AG04450 (cell line): Measurements from ENCODE around the gene EBLN1. TPM values are rescaled to one million over a fixed set of nuclear protein-coding genes. Genes with fewer than 3 reads are reported as not detected.
A peak's percentile ranks its signal among the peaks of the same experiment; 100 is the strongest.

Experiments used
- CTCF ChIA-PET: fragments of 300-600, 350-600 bp; formaldehyde crosslinking; extraction: SDS; loops from one replicate; lab custom pipeline; 2022; ENCODE audit warnings: antibody characterized with exemption, inconsistent platforms; lab: Charles Lee
- POLR2A ChIA-PET: fragments of 350-600 bp; formaldehyde crosslinking; extraction: SDS; loops from one replicate; lab custom pipeline; 2021; ENCODE audit warnings: antibody characterized with exemption, inconsistent platforms; lab: Yijun Ruan, JAX
- DNase-seq: peaks from one replicate; pipeline ENCODE4 v3.0.0-alpha.2; 2011; ENCODE audit warnings: low read depth, low spot score
- H3K27ac ChIP-seq: one replicate; pipeline ENCODE4 v1.5.1; 2012; ENCODE audit warnings: low read depth, low read length, control low read depth
- H3K27me3 ChIP-seq: one replicate; pipeline ENCODE4 v1.6.0; 2012; ENCODE audit warnings: low read length; ENCODE audit not compliant: control insufficient read depth, insufficient read depth
- H3K4me3 ChIP-seq: 2 replicates; pipeline ENCODE4 v1.5.1; 2011; ENCODE audit warnings: mild to moderate bottlenecking, low read depth, low read length, control low read depth
- H3K9me3 ChIP-seq: 2 replicates; pipeline ENCODE4 v1.5.1; 2012; ENCODE audit warnings: low read length; ENCODE audit not compliant: control insufficient read depth, insufficient read depth
- polyA plus RNA-seq: library from polyadenylated mRNA; depleted of rRNA; stranded (reverse); fragments of >200 nt; gene quantifications from 2 replicates; pipeline ENCODE4 v1.2.3, GENCODE V29; 2011
- TF ChIP-seq, protein P1 (sequence below): IDR thresholded peaks from 2 replicates; pipeline ENCODE4 v1.5.1; 2011; ENCODE audit warnings: low read depth, low read length, control low read depth, inconsistent platforms

Gene EBLN1
- polyA plus RNA-seq, 1 experiment = not detected

DNA sequence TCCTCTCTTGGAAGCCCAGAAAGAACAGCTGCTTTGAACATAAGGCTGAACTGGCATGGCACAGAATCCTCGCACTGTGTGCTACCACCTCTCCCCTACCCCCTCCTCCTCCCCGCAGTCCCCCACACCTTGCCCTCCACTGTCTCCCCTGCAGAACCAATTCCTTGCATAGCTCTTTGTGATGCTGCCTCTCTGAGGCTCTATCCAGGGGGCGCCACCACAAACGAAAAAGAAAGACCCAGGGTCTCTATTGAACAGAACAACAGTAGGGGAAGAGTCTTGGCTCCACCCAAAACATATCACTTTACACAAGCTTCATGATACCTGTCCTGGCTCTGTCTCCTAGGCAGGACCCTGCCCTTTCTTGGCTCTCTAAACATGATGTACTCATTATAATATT lies 26.2 kb upstream of the EBLN1 start:
- Histone ChIP-seq H3K27me3 (no peaks in the 10 kb centered on the region), H3K27ac (no peak overlapping the region), H3K9me3 (no peaks in the 10 kb centered on the region), H3K4me3 (no peak overlapping the region)
- CTCF ChIA-PET = interaction anchor here (0.7 kb wide), 1 partner anchor 552 kb away, joined by 3 read pairs; no protein-coding TSS in a partner anchor
- POLR2A ChIA-PET = no interaction called here
- TF ChIP-seq, protein P1, sequence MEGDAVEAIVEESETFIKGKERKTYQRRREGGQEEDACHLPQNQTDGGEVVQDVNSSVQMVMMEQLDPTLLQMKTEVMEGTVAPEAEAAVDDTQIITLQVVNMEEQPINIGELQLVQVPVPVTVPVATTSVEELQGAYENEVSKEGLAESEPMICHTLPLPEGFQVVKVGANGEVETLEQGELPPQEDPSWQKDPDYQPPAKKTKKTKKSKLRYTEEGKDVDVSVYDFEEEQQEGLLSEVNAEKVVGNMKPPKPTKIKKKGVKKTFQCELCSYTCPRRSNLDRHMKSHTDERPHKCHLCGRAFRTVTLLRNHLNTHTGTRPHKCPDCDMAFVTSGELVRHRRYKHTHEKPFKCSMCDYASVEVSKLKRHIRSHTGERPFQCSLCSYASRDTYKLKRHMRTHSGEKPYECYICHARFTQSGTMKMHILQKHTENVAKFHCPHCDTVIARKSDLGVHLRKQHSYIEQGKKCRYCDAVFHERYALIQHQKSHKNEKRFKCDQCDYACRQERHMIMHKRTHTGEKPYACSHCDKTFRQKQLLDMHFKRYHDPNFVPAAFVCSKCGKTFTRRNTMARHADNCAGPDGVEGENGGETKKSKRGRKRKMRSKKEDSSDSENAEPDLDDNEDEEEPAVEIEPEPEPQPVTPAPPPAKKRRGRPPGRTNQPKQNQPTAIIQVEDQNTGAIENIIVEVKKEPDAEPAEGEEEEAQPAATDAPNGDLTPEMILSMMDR = no peak
- no peak for DNase-seq

DNA sequence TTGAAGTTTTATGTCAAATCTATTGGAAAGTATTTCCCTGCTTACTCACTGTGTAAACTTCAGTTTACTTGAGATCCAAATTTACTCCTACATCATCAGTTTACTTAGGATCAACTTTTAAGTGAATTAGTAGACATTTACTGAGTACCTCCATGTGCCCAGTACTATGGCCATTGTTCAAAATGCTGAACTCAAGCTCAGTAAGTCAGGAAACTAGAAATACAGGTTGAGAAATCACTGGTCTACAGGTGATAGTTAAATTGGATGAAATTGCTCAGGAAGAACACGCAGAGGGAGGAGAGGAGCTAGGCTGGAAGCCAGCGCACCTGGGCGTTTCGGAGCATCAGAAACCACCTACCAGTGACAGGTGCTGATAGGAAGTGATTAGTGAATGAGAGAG lies 25.5 kb upstream of the EBLN1 start:
- CTCF ChIA-PET = no interaction called here
- no peak overlapping the region for H3K4me3 ChIP-seq
- no peak overlapping the region for H3K27ac ChIP-seq
- DNase-seq = no peak
- TF ChIP-seq, protein P1 = no peak
- POLR2A ChIA-PET = no interaction called here
- no peaks in the 10 kb centered on the region for H3K9me3 ChIP-seq
- no peaks in the 10 kb centered on the region for H3K27me3 ChIP-seq

DNA sequence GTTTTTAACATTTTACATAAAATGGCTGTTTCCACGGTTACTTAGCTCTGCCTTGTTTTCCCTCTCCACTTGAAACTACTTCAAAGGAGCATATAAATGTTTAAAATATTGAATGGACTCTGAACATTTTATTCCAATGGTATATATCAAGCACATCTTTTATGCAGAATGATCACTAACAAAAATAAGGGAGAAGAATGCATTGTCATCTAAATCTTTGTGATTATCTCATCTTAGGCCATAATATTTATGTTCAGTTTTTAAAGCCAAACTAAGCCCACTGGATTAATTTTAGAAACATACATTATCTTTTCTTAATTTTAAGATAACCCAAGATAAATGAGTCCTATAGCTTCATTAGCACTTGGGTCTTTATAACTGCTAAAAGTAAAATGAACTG lies 13.4 kb upstream of the EBLN1 start:
- H3K27ac ChIP-seq = no peak overlapping the region
- H3K4me3 ChIP-seq = no peak overlapping the region
- no peaks in the 10 kb centered on the region for H3K27me3 ChIP-seq
- TF ChIP-seq, protein P1 = no peak
- no peaks in the 10 kb centered on the region for H3K9me3 ChIP-seq
- POLR2A ChIA-PET = no interaction called here
- CTCF ChIA-PET = interaction anchor here (0.9 kb wide), 1 partner anchor 238 kb away, joined by 4 read pairs; no protein-coding TSS in a partner anchor
- DNase-seq = no peak

DNA sequence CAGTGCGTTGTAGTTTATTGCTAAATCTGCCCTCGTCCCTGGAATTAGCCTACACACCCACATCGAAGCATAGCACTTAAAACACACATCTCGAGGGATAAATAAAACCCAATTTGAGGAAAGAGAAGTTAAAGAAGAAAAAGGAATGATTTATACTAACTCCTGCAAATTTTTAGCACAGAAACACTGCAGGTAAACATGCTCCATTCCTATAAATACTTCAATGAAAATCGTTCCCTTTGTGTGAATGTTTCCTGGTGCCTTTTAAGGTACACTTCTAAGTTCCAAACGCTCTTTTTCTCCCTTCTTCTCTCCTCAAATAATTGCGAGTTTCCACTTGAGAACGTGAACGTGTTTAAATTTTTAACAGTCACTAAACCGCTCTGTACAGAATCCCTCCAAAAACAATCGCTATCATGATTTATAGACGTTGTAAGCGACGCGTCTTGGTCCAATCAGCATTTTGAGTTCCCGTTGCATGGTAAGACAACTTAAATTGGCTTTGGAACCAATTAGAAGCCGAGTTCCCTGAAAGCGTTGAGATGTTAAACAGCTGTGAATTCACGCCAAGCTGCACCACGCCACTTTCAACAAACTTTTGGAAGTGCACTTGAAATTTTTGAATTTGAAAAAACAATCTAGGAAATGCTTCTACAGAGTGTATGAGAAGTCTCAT lies 12.5 kb upstream of the EBLN1 start:
- no peak for DNase-seq
- Histone ChIP-seq H3K4me3 (peak overlapping the region; percentile 73), H3K27me3 (no peaks in the 10 kb centered on the region), H3K9me3 (no peaks in the 10 kb centered on the region), H3K27ac (no peak overlapping the region)
- TF ChIP-seq, protein P1 = no peak
- ChIA-PET CTCF (interaction anchor here (0.5 to 1.0 kb wide), 3 partner anchors 237 to 759 kb away, joined by 3 read pairs; no protein-coding TSS in a partner anchor), POLR2A (interaction anchor here (1.6 kb wide), 1 partner anchor 86 kb away, joined by 17 read pairs; the partner anchor contains the start of gene COMMD3)

DNA sequence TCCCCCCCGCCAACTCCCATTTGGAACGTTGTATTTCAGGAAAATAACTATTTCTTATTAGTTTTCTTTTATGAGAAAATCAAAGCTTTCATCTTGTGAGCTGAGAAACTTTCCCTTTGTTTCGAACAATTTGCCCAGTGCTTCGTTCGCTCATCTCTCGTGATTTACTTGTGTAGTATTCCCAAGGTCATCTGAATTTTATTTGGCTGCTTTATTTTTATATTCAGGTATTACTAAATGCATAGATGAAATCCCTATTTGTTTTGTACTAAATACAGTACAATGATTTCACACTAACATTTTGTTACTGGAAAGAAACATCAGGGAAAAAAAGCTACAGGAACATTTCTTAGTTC lies 12.0 kb upstream of the EBLN1 start:
- H3K27ac ChIP-seq = no peak overlapping the region

More for the DNA sequence above, 12.0 kb upstream of the EBLN1 start:
- POLR2A ChIA-PET = interaction anchor here (0.9 to 1.6 kb wide), 3 partner anchors 86 to 207 kb away, joined by 3 to 17 read pairs (median 3); partner anchors contain the start of gene COMMD3
- TF ChIP-seq, protein P1 = no peak
- peak overlapping the region; percentile 73 for H3K4me3 ChIP-seq
- no peaks in the 10 kb centered on the region for H3K27me3 ChIP-seq
- no peak for DNase-seq
- CTCF ChIA-PET = interaction anchor here (0.5 to 1.0 kb wide), 3 partner anchors 10 to 760 kb away, joined by 3 read pairs; no protein-coding TSS in a partner anchor
- no peaks in the 10 kb centered on the region for H3K9me3 ChIP-seq
